A549 (cell line): ENCODE results near the gene GPR158. TPM values are rescaled to one million over a fixed set of nuclear protein-coding genes. Genes with fewer than 3 reads are reported as not detected.

Source experiments
- ATAC-seq, 2 experiments: fragments of 200-7000 bp in 1 of 2; fragments of >200 bp in 1 of 2; cut with Nextera tagmentation in 1 of 2; cut with Tn5 transposase in 1 of 2; 3 replicates each; pipeline versions ENCODE4 v1.8.0 to v1.9.1; 2018 to 2020; ENCODE audit warnings: mild to moderate bottlenecking in 1 of 2, moderate library complexity in 1 of 2
- CTCF ChIA-PET: fragments of 300-600 bp; sonication (Branson Sonifier 250); formaldehyde crosslinking; extraction: SDS; loops from one replicate; lab custom pipeline; 2021; ENCODE audit warnings: antibody characterized with exemption, inconsistent platforms; lab: Yijun Ruan, JAX
- POLR2A ChIA-PET: fragments of 350-600 bp; formaldehyde crosslinking; extraction: SDS; loops from one replicate; lab custom pipeline; 2021; ENCODE audit warnings: antibody characterized with exemption, inconsistent platforms; lab: Yijun Ruan, JAX
- DNase-seq, 2 experiments: peaks; one replicate each; pipeline versions ENCODE4 v3.0.0 to v3.0.0-alpha.2; 2011 to 2016; ENCODE audit warnings: low read depth in 1 of 2, low spot score in 1 of 2
- FAIRE-seq: peaks from 2 replicates; lab custom pipeline; 2011; peaks lifted over from hg19 to GRCh38; lab: Jason Lieb, UNC
- H3K27ac ChIP-seq, 2 experiments: fragments of >200 bp; sonication (Bioruptor Twin); formaldehyde crosslinking; 3 replicates each; pipeline ENCODE4 v1.5.1; 2016 to 2017
- H3K4me1 ChIP-seq: fragments of >200 bp; sonication (Bioruptor Twin); formaldehyde crosslinking; 3 replicates; pipeline ENCODE4 v1.6.1; 2016
- H3K4me2 ChIP-seq: fragments of >200 bp; sonication (Bioruptor Twin); formaldehyde crosslinking; 3 replicates; pipeline ENCODE4 v1.6.1; 2016
- H3K4me3 ChIP-seq: fragments of >200 bp; sonication (Bioruptor Twin); formaldehyde crosslinking; 3 replicates; pipeline ENCODE4 v1.5.1; 2016
- H3K9me3 ChIP-seq: fragments of >200 bp; sonication (Bioruptor Twin); formaldehyde crosslinking; 3 replicates; pipeline ENCODE4 v1.6.1; 2016
- CHD4 ChIP-seq: fragments of 200-600 bp; sonication (generic); IDR thresholded peaks from 2 replicates; pipeline ENCODE4 v1.6.1; 2016; ENCODE audit warnings: antibody characterized with exemption, mild to moderate bottlenecking, borderline replicate concordance
- EHMT2 ChIP-seq: fragments of 200-600 bp; sonication (generic); IDR thresholded peaks from 2 replicates; pipeline ENCODE4 v1.6.1; 2016; ENCODE audit warnings: antibody characterized with exemption, low read depth, mild to moderate bottlenecking, moderate library complexity
- GATA3 ChIP-seq: IDR thresholded peaks from 2 replicates; pipeline ENCODE4 v1.6.1; 2012; ENCODE audit warnings: borderline replicate concordance
- HEYL ChIP-seq: fragments of 250-450 bp; sonication (Bioruptor Pico); IDR thresholded peaks from 2 replicates; pipeline ENCODE4 v1.8.0; 2021; ENCODE audit warnings: mild to moderate bottlenecking, moderate library complexity
- KDM1A ChIP-seq: fragments of 200-600 bp; sonication (generic); IDR thresholded peaks from 2 replicates; pipeline ENCODE4 v1.6.1; 2016; ENCODE audit warnings: low read depth, mild to moderate bottlenecking
- MAZ ChIP-seq: fragments of 150-350 bp; IDR thresholded peaks from 2 replicates; pipeline ENCODE4 v1.6.1; 2014; ENCODE audit warnings: antibody characterized with exemption, low read depth, low read length, borderline replicate concordance
- RAD21 ChIP-seq, 2 experiments: fragments of >200 bp in 1 of 2; sonication (Bioruptor Twin) in 1 of 2; formaldehyde crosslinking in 1 of 2; IDR thresholded peaks in 1 of 2; conservative IDR thresholded peaks in 1 of 2; 2 replicates in 1 of 2; 3 replicates in 1 of 2; pipeline ENCODE4 v1.6.1; 2012 to 2018; ENCODE audit warnings: inconsistent platforms in 1 of 2
- RFX5 ChIP-seq: fragments of 450-650 bp; IDR thresholded peaks from 2 replicates; pipeline ENCODE4 v1.7.1; 2014; ENCODE audit warnings: antibody characterized with exemption, mild to moderate bottlenecking, moderate library complexity
- RNF2 ChIP-seq: fragments of 200-600 bp; sonication (generic); IDR thresholded peaks from 2 replicates; pipeline ENCODE4 v1.6.1; 2016; ENCODE audit warnings: low read depth, mild to moderate bottlenecking, antibody characterized with exemption, moderate library complexity, borderline replicate concordance
- TFCP2L1 ChIP-seq: fragments of 250-450 bp; sonication (Bioruptor Pico); IDR thresholded peaks from 2 replicates; pipeline ENCODE4 v1.5.0; 2021; ENCODE audit warnings: mild to moderate bottlenecking
- WGBS: methylation state at CpG from one replicate; pipeline ENCODE4 v1.1.6; 2017; ENCODE audit errors: missing lambda C conversion rate; 5-methylcytosine and 5-hydroxymethylcytosine counted together
- polyA plus RNA-seq, 4 experiments: library from polyadenylated mRNA; depleted of rRNA in 3 of 4; stranded (reverse); fragments of >200 nt; fragmentation: RNase III in 1 of 4; extraction: RNeasy Plus Mini Kit Qiagen cat#74134 plus additional on column Dnase treatment in 1 of 4; gene quantifications; 2 replicates in 3 of 4; 3 replicates in 1 of 4; pipeline ENCODE4 v1.2.3, GENCODE V29; 2011 to 2017
- TF ChIP-seq, protein P1 (sequence below): fragments of 200-600 bp; sonication (generic); IDR thresholded peaks from 2 replicates; pipeline ENCODE4 v1.6.1; 2016; ENCODE audit warnings: antibody characterized with exemption, mild to moderate bottlenecking, moderate library complexity
- TF ChIP-seq, protein P2 (sequence below): IDR thresholded peaks from 2 replicates; pipeline ENCODE4 v1.6.1; 2012
- TF ChIP-seq, protein P3 (sequence below): fragments of 250-450 bp; sonication (Bioruptor Pico); IDR thresholded peaks from 2 replicates; pipeline ENCODE4 v1.5.0; 2021; ENCODE audit warnings: mild to moderate bottlenecking, moderate library complexity, borderline replicate concordance
- TF ChIP-seq, protein P4 (sequence below): fragments of >200 bp; sonication (Bioruptor Twin); formaldehyde crosslinking; IDR thresholded peaks from 3 replicates; pipeline ENCODE4 v1.6.1; 2016

GPR158 gene
- polyA plus RNA-seq, 2 of the 4 experiments (the other 2 are of a cell fraction) = 0.01 to 0.03 TPM

DNA sequence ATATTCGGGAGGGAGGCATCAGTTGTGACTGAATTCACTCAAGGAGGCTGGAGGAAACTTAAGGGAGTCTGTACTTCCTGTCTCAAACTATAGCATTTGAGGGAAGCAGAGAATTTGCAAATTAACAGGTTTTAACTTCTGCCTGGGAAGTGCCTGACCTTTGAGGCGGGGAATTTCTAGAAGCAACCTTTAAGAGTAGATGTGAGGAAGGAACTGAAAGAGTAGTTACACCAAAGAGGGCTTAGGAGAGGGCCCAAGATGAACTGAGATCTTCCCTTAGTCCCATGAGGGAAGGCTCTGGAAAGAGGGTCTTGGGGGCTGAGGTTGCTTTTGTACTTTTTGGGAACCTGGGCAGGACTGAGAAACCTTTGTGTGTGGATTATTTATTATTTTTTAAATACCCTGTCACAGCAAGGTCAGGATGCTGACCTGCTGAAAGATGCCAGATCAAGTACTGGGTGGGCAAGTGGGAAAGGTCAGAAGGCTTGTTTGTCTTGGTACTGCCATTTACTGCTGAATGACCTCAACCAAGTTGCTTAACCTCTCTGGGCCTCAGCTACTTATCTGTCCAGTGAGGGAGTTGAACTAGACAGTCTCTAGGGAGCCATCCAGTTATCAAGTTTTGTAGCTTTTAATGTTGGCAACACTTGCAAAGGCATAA is 2.4 kb downstream of the GPR158 start (continued):
- TF ChIP-seq, protein P1, sequence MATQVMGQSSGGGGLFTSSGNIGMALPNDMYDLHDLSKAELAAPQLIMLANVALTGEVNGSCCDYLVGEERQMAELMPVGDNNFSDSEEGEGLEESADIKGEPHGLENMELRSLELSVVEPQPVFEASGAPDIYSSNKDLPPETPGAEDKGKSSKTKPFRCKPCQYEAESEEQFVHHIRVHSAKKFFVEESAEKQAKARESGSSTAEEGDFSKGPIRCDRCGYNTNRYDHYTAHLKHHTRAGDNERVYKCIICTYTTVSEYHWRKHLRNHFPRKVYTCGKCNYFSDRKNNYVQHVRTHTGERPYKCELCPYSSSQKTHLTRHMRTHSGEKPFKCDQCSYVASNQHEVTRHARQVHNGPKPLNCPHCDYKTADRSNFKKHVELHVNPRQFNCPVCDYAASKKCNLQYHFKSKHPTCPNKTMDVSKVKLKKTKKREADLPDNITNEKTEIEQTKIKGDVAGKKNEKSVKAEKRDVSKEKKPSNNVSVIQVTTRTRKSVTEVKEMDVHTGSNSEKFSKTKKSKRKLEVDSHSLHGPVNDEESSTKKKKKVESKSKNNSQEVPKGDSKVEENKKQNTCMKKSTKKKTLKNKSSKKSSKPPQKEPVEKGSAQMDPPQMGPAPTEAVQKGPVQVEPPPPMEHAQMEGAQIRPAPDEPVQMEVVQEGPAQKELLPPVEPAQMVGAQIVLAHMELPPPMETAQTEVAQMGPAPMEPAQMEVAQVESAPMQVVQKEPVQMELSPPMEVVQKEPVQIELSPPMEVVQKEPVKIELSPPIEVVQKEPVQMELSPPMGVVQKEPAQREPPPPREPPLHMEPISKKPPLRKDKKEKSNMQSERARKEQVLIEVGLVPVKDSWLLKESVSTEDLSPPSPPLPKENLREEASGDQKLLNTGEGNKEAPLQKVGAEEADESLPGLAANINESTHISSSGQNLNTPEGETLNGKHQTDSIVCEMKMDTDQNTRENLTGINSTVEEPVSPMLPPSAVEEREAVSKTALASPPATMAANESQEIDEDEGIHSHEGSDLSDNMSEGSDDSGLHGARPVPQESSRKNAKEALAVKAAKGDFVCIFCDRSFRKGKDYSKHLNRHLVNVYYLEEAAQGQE = no peak
- TF ChIP-seq, all 56 proteins: peak for 0

DNA sequence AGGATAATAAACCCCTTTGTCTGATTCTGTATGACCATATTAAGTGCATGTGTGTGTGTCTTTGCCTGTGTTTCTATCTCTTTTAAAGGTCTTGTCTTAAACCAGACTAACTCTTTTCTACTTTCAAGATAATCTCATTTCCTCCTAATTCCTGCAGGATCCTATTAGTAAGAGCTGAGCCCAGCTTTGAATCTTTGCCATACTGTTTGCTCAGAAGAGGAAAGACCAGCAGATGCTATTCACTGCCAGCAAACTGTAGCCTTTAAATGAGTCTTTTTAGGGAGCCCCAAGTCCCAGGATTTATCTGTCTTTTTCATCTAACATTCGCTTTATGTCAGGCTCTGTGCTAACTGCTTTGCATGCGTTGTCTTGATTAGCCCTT is 2.9 kb downstream of the GPR158 start:
- no peak for DNase-seq

More for the DNA sequence above, 2.9 kb downstream of the GPR158 start:
- Histone ChIP-seq H3K27ac (no peak overlapping the region), H3K4me3 (no peak overlapping the region), H3K4me1 (peaks cover 4% of the 10 kb centered on the region; the same call in 1 of the 3 replicates), H3K4me2 (no peak overlapping the region), H3K9me3 (no peaks in the 10 kb centered on the region)
- TF ChIP-seq MAZ = no peak
- TF ChIP-seq, protein P1 = no peak
- no peak for TF ChIP-seq RFX5
- TF ChIP-seq, protein P2, sequence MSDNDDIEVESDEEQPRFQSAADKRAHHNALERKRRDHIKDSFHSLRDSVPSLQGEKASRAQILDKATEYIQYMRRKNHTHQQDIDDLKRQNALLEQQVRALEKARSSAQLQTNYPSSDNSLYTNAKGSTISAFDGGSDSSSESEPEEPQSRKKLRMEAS = no peak
- no peak for TF ChIP-seq RNF2
- TF ChIP-seq HEYL (CRISPR knock-in tag) = no peak
- TF ChIP-seq GATA3 = no peak
- TF ChIP-seq TFCP2L1 (CRISPR knock-in tag) = no peak
- TF ChIP-seq EHMT2 = no peak
- no peak for TF ChIP-seq CHD4
- TF ChIP-seq, protein P3, sequence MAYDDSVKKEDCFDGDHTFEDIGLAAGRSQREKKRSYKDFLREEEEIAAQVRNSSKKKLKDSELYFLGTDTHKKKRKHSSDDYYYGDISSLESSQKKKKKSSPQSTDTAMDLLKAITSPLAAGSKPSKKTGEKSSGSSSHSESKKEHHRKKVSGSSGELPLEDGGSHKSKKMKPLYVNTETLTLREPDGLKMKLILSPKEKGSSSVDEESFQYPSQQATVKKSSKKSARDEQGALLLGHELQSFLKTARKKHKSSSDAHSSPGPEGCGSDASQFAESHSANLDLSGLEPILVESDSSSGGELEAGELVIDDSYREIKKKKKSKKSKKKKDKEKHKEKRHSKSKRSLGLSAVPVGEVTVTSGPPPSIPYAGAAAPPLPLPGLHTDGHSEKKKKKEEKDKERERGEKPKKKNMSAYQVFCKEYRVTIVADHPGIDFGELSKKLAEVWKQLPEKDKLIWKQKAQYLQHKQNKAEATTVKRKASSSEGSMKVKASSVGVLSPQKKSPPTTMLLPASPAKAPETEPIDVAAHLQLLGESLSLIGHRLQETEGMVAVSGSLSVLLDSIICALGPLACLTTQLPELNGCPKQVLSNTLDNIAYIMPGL (CRISPR knock-in tag) = no peak
- TF ChIP-seq, protein P4, sequence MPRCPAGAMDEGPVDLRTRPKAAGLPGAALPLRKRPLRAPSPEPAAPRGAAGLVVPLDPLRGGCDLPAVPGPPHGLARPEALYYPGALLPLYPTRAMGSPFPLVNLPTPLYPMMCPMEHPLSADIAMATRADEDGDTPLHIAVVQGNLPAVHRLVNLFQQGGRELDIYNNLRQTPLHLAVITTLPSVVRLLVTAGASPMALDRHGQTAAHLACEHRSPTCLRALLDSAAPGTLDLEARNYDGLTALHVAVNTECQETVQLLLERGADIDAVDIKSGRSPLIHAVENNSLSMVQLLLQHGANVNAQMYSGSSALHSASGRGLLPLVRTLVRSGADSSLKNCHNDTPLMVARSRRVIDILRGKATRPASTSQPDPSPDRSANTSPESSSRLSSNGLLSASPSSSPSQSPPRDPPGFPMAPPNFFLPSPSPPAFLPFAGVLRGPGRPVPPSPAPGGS = no peak
- TF ChIP-seq KDM1A = no peak
- no peak for TF ChIP-seq RAD21 (conservative IDR thresholded peaks at IDR 0.05 in 1 of 2, IDR thresholded peaks at IDR 0.05 in 1 of 2)
- ChIA-PET CTCF (no interaction called here), POLR2A (no interaction called here)
- 16% methylated on average over 2 of the region's 2 CpGs for WGBS
- FAIRE-seq = no peak
- ATAC-seq = no peak
